Transverse colon (tissue), 4 donors: ENCODE measurements around the gene KPNB1. TPM values are rescaled to one million over a fixed set of nuclear protein-coding genes. Genes with fewer than 3 reads are reported as not detected.

ENCODE experiments used
- DNase-seq: peaks from one replicate; pipeline ENCODE4 v3.0.0-alpha.2; 2019
- H3K27ac ChIP-seq, 4 donors: fragments of 200-600 bp; sonication (generic); 2 replicates each; pipeline ENCODE4 v1.5.1; 2016 to 2018; ENCODE audit warnings: inconsistent platforms in 4 of 4
- H3K27me3 ChIP-seq: fragments of 200-600 bp; sonication (generic); 2 replicates; pipeline ENCODE4 v1.5.1; 2017; ENCODE audit warnings: inconsistent platforms
- H3K36me3 ChIP-seq, 4 donors: fragments of 200-600 bp; sonication (generic); 2 replicates each; pipeline ENCODE4 v1.5.1; 2017 to 2019; ENCODE audit warnings: inconsistent platforms in 4 of 4
- H3K4me1 ChIP-seq, 4 donors: fragments of 200-600 bp; sonication (generic); 2 replicates each; pipeline ENCODE4 v1.5.1; 2017 to 2020; ENCODE audit warnings: inconsistent platforms in 4 of 4
- H3K4me3 ChIP-seq, 4 donors: fragments of 200-600 bp; sonication (generic); 1 replicate in 1 of 4; 2 replicates in 3 of 4; pipeline versions ENCODE4 v1.5.1 to v1.6.1; 2017 to 2019; ENCODE audit warnings: inconsistent platforms in 4 of 4
- H3K9me3 ChIP-seq, 2 donors: fragments of 200-600 bp; sonication (generic); 2 replicates each; pipeline ENCODE4 v1.5.1; 2017 to 2019; ENCODE audit warnings: inconsistent platforms in 2 of 2
- CTCF ChIP-seq, 5 experiments: fragments of 200-600 bp in 3 of 5; fragments of 450-650 bp in 2 of 5; sonication (generic) in 3 of 5; IDR thresholded peaks; 1 replicate in 2 of 5; 2 replicates in 3 of 5; pipeline ENCODE4 v1.5.1; 2016 to 2017; ENCODE audit warnings: antibody characterized with exemption in 5 of 5, inconsistent platforms in 3 of 5, mild to moderate bottlenecking in 2 of 5, moderate library complexity in 1 of 5
- EP300 ChIP-seq: sonication (generic); formaldehyde crosslinking; IDR thresholded peaks from one replicate; pipeline ENCODE4 v1.6.1; 2017; ENCODE audit warnings: antibody characterized with exemption, low read depth
- POLR2A ChIP-seq: fragments of 450-650 bp; IDR thresholded peaks from one replicate; pipeline ENCODE4 v1.6.1; 2016; ENCODE audit warnings: antibody characterized with exemption, mild to moderate bottlenecking, moderate library complexity
- POLR2AphosphoS5 ChIP-seq, 3 donors: sonication (generic); formaldehyde crosslinking; IDR thresholded peaks; one replicate each; pipeline ENCODE4 v1.6.1; 2016; ENCODE audit warnings: antibody characterized with exemption in 3 of 3
- WGBS, 2 donors: methylation state at CpG; one replicate each; pipeline ENCODE4 v1.1.5; 2018; ENCODE audit warnings: low coverage in 1 of 2; 5-methylcytosine and 5-hydroxymethylcytosine counted together
- in situ Hi-C, 4 donors: fragments of 200-750 bp; cut with MboI; loops; one replicate each; pipeline versions ENCODE4 v1.15.0 to v1.15.1; 2017; ENCODE audit warnings: low sequenced_read_pairs in 3 of 4, low pct_ligation_motif_present in 1 of 4, low pct_unique_long_range_greater_than_20kb in 1 of 4
- intact Hi-C: fragments of 100-400 bp; cut with DNase I; formaldehyde crosslinking; loops from one replicate; pipeline ENCODE4 v1.15.1; 2023; ENCODE audit warnings: low total_unique reads
- total RNA-seq, 4 donors: library from RNA; depleted of rRNA; stranded (reverse); fragments of >200 nt; gene quantifications; one replicate each; pipeline ENCODE4 v1.1.0, GENCODE V29; 2016

KPNB1 gene
- 100 to 1,000 TPM in 3 of 4 donors, 10 to 100 TPM in 1; 39.2 to 176 (median 133) TPM for total RNA-seq

DNA sequence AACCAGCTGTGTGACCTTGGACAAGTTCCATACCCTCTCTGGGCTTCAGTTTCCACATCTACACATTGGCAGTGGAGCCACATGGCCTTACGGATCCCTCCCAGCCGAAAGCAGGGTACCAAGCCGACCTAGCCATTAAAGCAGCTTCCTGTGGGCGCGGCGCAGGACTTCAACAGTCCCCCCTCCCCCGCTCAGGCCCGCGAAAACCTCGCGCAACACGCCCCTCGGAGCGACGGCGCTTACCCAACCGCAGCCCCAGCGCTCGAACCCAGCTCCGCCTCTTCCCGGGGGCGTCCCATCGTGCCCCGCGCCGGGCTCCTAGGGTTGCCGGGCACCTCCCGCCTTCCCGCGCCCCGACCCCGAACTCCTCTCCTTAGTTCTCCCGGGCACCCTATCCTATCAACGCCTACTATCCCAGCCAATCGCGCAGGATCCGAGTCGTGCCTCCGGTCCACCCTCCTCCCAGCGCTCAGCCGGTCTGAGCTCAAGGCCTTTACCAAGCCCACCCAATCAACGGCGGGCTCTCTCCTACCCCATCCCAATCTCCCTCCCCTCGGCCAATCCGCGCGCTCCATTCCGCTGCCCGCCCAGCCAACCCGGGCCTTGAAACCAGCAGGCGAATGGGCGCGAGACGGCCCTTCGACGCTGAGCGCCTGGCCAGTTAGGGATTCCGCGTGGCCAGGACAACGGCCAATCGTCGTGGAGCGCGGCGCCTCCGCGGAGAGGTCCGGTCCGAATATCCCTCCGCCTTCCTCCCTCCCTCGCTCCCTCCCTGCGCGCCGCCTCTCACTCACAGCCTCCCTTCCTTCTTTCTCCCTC, at the start of gene KPNB1:
KPNB1 (plus strand) TSS at position 767 of the 819 bp plus-strand sequence. CDS start 326 bp downstream, outside the sequence.
- WGBS, 2 donors: 0% methylated on average over 39 of the region's 74 CpGs; no CpG with 5 or more reads in 1 of the 2 donors
- peaks cover 0 to 22% (median 10%) of the 10 kb centered on the region in 4 donors for H3K36me3 ChIP-seq
- no peaks in the 10 kb centered on the region for H3K27me3 ChIP-seq
- peaks cover 13 to 48% (median 28%) of the 10 kb centered on the region in 4 donors for H3K4me1 ChIP-seq
- H3K27ac ChIP-seq: peak within 1 kb of the TSS; percentile 93 to 99 (median 96)
- intact Hi-C loops: no loop called here
- H3K4me3 ChIP-seq: peak within 1 kb of the TSS; percentile 83 to 92 (median 90)
- DNase-seq: peak; percentile 99
- TF ChIP-seq POLR2AphosphoS5 (IDR thresholded peaks at IDR 0.05): peak; percentile 75 to 94 (median 92)
- no peak for TF ChIP-seq CTCF (IDR thresholded peaks at IDR 0.05)
- peak; percentile 70 for TF ChIP-seq POLR2A
- H3K9me3 ChIP-seq: no peaks in the 10 kb centered on the region
- in situ Hi-C loops: no loop called here

DNA sequence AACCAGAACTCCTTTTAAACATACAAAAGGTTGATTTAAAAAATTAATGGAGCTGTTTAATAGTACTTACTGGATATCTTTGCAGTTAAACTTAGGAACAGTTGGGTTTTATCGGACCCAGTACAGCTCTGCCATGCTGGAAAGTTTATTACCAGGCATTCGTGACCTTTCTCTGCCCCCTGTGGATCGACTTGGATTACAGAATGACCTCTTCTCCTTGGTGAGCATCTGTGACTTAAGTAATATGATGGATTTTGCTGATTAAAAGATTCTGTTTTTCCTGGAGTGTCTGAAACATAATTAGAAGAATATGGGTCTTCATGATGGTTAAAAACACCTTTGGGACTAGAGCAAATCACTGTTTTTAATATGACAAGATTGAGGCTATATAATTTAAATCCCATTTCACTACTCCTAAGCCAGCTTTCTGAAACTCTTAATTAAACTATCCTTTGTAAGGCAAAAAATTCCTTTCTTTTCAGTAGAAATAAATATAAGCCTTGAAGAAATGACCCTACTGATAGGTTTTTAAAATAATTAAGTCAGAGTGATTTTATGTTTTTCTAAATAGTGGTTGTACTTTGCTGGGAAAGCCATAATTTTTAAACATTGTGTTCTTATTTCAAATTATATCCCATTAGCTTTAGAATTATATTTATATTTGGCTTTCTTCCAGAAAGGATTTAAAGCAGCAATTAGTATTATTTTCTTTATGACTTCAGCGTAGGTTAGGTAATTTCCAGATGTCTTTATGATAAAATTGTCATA, 45.7 kb upstream of the KPNB1 start:
- intact Hi-C loops: no loop called here
- Histone ChIP-seq H3K36me3 (peaks cover 0 to 86% (median 29%) of the 10 kb centered on the region in 4 donors), H3K27me3 (no peaks in the 10 kb centered on the region), H3K4me3 (no peak overlapping the region), H3K4me1 (peaks cover 0 to 10% (median 2%) of the 10 kb centered on the region in 4 donors), H3K9me3 (no peaks in the 10 kb centered on the region), H3K27ac (peak overlapping the region; percentile 14 to 51 (median 20))
- DNase-seq: no peak
- in situ Hi-C loops: loop anchor here (25.0 kb wide), 4 partner anchors 92 to 367 kb away; no protein-coding TSS in a partner anchor
- TF ChIP-seq POLR2A (no peak), CTCF (IDR thresholded peaks at IDR 0.05) (no peak), EP300 (no peak), POLR2AphosphoS5 (IDR thresholded peaks at IDR 0.05) (no peak)
- 59 to 67% methylated on average over 4 of the region's 4 CpGs for WGBS, 2 donors

GRCh38 chr17:47604598-47604927, 45.2 kb upstream of the KPNB1 start:
- WGBS, 2 donors: 51 to 60% methylated on average over 1 of the region's 1 CpG

More at GRCh38 chr17:47604598-47604927, 45.2 kb upstream of the KPNB1 start:
- in situ Hi-C loops (loop anchor here (25.0 kb wide), 4 partner anchors 92 to 367 kb away; no protein-coding TSS in a partner anchor), intact Hi-C loops (no loop called here)
- TF ChIP-seq POLR2AphosphoS5 (IDR thresholded peaks at IDR 0.05) (no peak), CTCF (IDR thresholded peaks at IDR 0.05) (no peak), POLR2A (no peak)
- H3K27me3 ChIP-seq: no peaks in the 10 kb centered on the region
- no peak for DNase-seq
- H3K4me3 ChIP-seq: no peak overlapping the region
- peak overlapping the region; percentile 14 to 51 (median 20) for H3K27ac ChIP-seq
- no peaks in the 10 kb centered on the region for H3K9me3 ChIP-seq
- H3K4me1 ChIP-seq: peaks cover 0 to 10% (median 2%) of the 10 kb centered on the region in 4 donors
- peaks cover 0 to 86% (median 29%) of the 10 kb centered on the region in 4 donors for H3K36me3 ChIP-seq
